Tibial artery (tissue), 4 donors: ENCODE results near the gene FHOD1.

ENCODE experiments used
- DNase-seq, 2 donors: peaks; one replicate each; pipeline ENCODE4 v3.0.0-alpha.2; 2019
- H3K27ac ChIP-seq, 2 donors: fragments of 200-600 bp; sonication (generic) in 1 of 2; 1 replicate in 1 of 2; 2 replicates in 1 of 2; pipeline ENCODE4 v1.5.1; 2018 to 2019; ENCODE audit warnings: mild to moderate bottlenecking in 1 of 2
- H3K27me3 ChIP-seq, 2 donors: fragments of 200-600 bp; sonication (generic) in 1 of 2; one replicate each; pipeline versions ENCODE4 v1.5.1 to v1.6.0; 2016 to 2019
- H3K36me3 ChIP-seq, 3 donors: fragments of 200-600 bp; sonication (generic) in 2 of 3; one replicate each; pipeline ENCODE4 v1.5.1; 2016 to 2019; ENCODE audit warnings: mild to moderate bottlenecking in 2 of 3
- H3K4me1 ChIP-seq, 4 donors: fragments of 200-600 bp; sonication (generic) in 2 of 4; 1 replicate in 3 of 4; 2 replicates in 1 of 4; pipeline ENCODE4 v1.5.1; 2016 to 2019
- H3K4me3 ChIP-seq, 2 donors: fragments of 200-600 bp; sonication (generic) in 1 of 2; 1 replicate in 1 of 2; 2 replicates in 1 of 2; pipeline ENCODE4 v1.5.1; 2018 to 2019; ENCODE audit warnings: mild to moderate bottlenecking in 2 of 2
- H3K9me3 ChIP-seq, 3 donors: fragments of 200-600 bp; sonication (generic) in 1 of 3; one replicate each; pipeline ENCODE4 v1.5.1; 2016 to 2019
- CTCF ChIP-seq, 2 experiments: fragments of 200-600 bp in 1 of 2; fragments of 450-650 bp in 1 of 2; IDR thresholded peaks; one replicate each; pipeline ENCODE4 v1.5.1; 2017 to 2019; ENCODE audit warnings: antibody characterized with exemption in 2 of 2, mild to moderate bottlenecking in 1 of 2, moderate library complexity in 1 of 2
- intact Hi-C: fragments of 100-400 bp; cut with DNase I; formaldehyde crosslinking; loops from one replicate; pipeline ENCODE4 v1.15.0; 2023; ENCODE audit warnings: low total_unique reads

Gene FHOD1

DNA sequence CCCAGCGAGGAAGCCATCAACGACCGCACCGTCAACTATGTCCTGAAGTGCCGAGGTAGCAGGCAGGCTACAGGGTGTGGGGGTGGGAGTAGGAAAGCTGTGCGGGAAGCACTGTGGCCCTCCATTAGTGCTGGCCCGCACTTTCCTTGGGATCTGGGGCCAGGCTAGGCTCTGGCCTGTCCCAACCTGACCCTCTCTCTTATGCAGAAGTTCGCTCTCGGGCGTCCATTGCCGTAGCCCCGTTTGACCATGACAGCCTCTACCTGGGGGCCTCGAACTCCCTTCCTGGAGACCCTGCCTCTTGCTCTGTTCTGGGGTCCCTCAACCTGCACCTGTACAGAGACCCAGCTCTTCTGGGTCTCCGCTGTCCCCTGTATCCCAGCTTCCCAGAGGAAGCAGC is 40.7 kb upstream of the FHOD1 start:
- H3K27me3 ChIP-seq: no peaks in the 10 kb centered on the region
- DNase-seq: no peak
- H3K27ac ChIP-seq: no peak overlapping the region
- intact Hi-C loops: no loop called here
- no peak overlapping the region for H3K4me3 ChIP-seq
- no peak for TF ChIP-seq CTCF (IDR thresholded peaks at IDR 0.05)
- peaks cover 0 to 34% (median 0%) of the 10 kb centered on the region in 3 donors for H3K36me3 ChIP-seq
- peaks cover 0 to 7% (median 3%) of the 10 kb centered on the region in 4 donors for H3K4me1 ChIP-seq
- H3K9me3 ChIP-seq: no peaks in the 10 kb centered on the region

- intact Hi-C loops: no loop called here
- Histone ChIP-seq H3K27ac (no peak overlapping the region), H3K4me1 (peaks cover 0 to 7% (median 3%) of the 10 kb centered on the region in 4 donors), H3K9me3 (no peaks in the 10 kb centered on the region), H3K4me3 (no peak overlapping the region), H3K36me3 (peaks cover 0 to 43% (median 0%) of the 10 kb centered on the region in 3 donors), H3K27me3 (no peaks in the 10 kb centered on the region)
- no peak for DNase-seq
- TF ChIP-seq CTCF (IDR thresholded peaks at IDR 0.05): no peak
These were observed 39.4 kb upstream of the FHOD1 start for GRCh38 chr16:67286441-67287235.

DNA sequence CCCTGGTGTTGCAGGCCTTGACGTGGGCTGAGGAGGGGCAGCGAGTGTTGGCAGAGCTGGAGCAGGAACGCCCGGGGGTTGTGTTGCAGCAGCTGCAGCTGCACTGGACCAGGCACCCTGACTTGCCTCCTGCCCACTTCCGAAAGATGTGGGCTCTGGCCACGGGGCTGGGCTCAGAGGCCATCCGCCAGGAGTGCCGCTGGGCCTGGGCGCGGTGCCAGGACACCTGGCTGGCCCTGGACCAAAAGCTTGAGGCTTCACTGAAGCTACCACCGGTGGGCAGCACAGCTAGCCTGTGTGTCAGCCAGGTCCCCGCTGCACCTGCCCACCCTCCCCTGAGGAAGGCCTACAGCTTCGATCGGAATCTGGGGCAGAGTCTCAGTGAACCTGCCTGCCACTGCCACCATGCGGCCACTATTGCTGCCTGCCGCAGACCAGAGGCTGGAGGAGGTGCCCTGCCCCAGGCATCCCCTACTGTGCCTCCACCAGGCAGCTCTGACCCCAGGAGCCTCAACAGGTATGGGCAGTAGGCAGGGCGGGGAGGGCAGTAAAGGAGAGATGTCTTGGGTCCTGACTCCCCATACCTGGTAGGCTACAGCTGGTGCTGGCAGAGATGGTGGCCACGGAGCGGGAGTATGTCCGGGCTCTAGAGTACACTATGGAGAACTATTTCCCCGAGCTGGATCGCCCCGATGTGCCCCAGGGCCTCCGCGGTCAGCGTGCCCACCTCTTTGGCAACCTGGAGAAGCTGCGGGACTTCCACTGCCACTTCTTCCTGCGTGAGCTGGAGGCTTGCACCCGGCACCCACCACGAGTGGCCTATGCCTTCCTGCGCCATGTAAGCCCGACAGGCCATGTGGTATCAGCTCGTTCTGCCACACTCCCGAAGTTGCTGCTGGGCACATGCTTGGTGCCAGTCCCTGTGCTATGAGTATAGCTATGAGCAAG is 37.7 kb upstream of the FHOD1 start:
- intact Hi-C loops: no loop called here
- Histone ChIP-seq H3K9me3 (no peaks in the 10 kb centered on the region), H3K27me3 (no peaks in the 10 kb centered on the region), H3K27ac (no peak overlapping the region), H3K4me1 (peaks cover 0 to 11% (median 3%) of the 10 kb centered on the region in 4 donors), H3K36me3 (peaks cover 0 to 43% (median 0%) of the 10 kb centered on the region in 3 donors), H3K4me3 (no peak overlapping the region)
- peak; percentile 42 to 44 for TF ChIP-seq CTCF (IDR thresholded peaks at IDR 0.05)
- no peak for DNase-seq

DNA sequence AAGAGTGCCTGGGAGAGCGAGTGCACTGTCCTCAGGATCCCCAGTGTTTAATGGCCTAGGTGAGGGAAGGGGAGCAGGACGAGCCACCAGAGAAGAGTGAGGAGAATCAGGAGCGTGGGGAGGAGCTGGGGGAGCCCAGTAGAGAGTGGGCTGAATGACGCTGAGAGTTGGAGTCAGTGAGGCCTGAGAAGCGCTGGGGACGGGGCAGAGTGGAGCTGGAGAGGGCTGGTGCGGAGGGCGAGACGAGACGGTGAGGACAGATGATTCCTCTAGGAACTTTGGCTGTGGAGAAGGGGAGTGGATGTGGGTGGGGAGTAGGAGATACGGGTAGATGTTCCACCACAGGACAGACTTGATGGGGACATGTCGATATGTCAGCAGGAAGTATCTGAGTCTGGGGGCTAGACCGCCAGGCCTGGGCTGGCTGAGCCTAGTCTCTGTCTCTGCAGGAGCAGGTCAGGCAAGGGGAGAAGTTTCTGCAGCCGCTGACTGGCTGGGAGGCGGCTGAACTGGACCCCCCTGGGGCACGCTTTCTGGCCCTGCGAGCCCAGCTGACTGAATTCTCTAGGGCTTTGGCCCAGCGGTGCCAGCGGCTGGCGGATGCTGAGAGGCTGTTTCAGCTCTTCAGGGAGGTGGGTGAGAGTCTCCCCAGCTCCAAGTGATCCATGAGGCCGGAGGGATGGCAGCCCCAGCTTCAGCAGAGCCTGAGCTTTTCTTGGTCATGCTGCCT is 36.7 kb upstream of the FHOD1 start:
- H3K36me3 ChIP-seq: peaks cover 0 to 43% (median 0%) of the 10 kb centered on the region in 3 donors
- H3K27me3 ChIP-seq: no peaks in the 10 kb centered on the region
- no peak overlapping the region for H3K27ac ChIP-seq
- no peaks in the 10 kb centered on the region for H3K9me3 ChIP-seq
- peaks cover 0 to 20% (median 7%) of the 10 kb centered on the region in 4 donors for H3K4me1 ChIP-seq
- TF ChIP-seq CTCF (IDR thresholded peaks at IDR 0.05): no peak
- intact Hi-C loops: no loop called here
- H3K4me3 ChIP-seq: no peak overlapping the region
- no peak for DNase-seq
